ENCODE measurements around the gene DCANP1. TPM values are rescaled to one million over a fixed set of nuclear protein-coding genes. Genes with fewer than 3 reads are reported as not detected.
A peak's percentile ranks its signal among the peaks of the same experiment; 100 is the strongest.

The DCANP1 gene
- total RNA-seq, 1 donor from 2014 or later = not detected

DNA sequence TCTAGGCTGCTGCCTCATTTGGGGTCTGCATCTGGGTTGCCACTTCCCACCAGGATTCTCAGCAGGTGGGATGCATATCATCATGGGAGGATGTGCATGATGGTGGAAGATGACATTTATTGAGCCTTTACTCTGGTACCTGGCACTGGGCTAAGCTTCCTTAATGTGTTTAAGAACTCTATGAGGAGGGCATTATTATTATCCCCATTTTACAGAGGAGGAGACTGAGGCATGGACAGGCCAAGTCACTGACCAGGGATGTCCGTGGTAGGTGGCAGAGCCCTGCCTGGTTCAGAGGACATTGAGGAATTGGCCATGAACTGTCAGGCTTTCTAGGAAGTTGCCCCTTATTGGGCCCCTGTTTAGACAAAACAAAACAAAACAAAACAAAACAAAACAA, 36.1 kb upstream of the DCANP1 start:
- Histone ChIP-seq H3K4me1 (peaks cover under 1% of the 10 kb centered on the region), H3K36me3 (no peaks in the 10 kb centered on the region), H3K4me3 (no peak overlapping the region), H3K27me3 (peaks cover 27% of the 10 kb centered on the region), H3K9me3 (no peaks in the 10 kb centered on the region), H3K27ac (no peak overlapping the region)
- intact Hi-C loops (cut with DNase I) = no loop called here
- DNase-seq (no peak), ATAC-seq (no peak)
- TF ChIP-seq CTCF (IDR thresholded peaks at IDR 0.05) = no peak

GRCh38 chr5:135482381-135482933, 35.3 kb upstream of the DCANP1 start:
- no peaks in the 10 kb centered on the region for H3K4me1 ChIP-seq
- H3K9me3 ChIP-seq = no peaks in the 10 kb centered on the region
- peaks cover 29% of the 10 kb centered on the region for H3K27me3 ChIP-seq
- H3K4me3 ChIP-seq = no peak overlapping the region
- no peaks in the 10 kb centered on the region for H3K36me3 ChIP-seq
- no peak overlapping the region for H3K27ac ChIP-seq
- ATAC-seq = no peak
- TF ChIP-seq CTCF (IDR thresholded peaks at IDR 0.05) = no peak
- DNase-seq = no peak
- intact Hi-C loops (cut with DNase I) = no loop called here

- Histone ChIP-seq H3K4me3 (no peak overlapping the region), H3K9me3 (no peaks in the 10 kb centered on the region), H3K27me3 (peaks cover 24% of the 10 kb centered on the region), H3K36me3 (no peaks in the 10 kb centered on the region), H3K4me1 (no peaks in the 10 kb centered on the region), H3K27ac (no peak overlapping the region)
- no peak for TF ChIP-seq CTCF (IDR thresholded peaks at IDR 0.05)
- intact Hi-C loops (cut with DNase I) = no loop called here
- DNase-seq (no peak), ATAC-seq (no peak)
These were observed 34.8 kb upstream of the DCANP1 start for GRCh38 chr5:135481909-135482311.

GRCh38 chr5:135481387-135481786, 34.2 kb upstream of the DCANP1 start:
- intact Hi-C loops (cut with DNase I) = no loop called here
- H3K4me1 ChIP-seq = no peaks in the 10 kb centered on the region
- H3K27me3 ChIP-seq = peaks cover 22% of the 10 kb centered on the region
- H3K27ac ChIP-seq = no peak overlapping the region
- no peaks in the 10 kb centered on the region for H3K9me3 ChIP-seq
- no peaks in the 10 kb centered on the region for H3K36me3 ChIP-seq
- no peak for TF ChIP-seq CTCF (IDR thresholded peaks at IDR 0.05)
- DNase-seq (no peak), ATAC-seq (peak; percentile 70)
- no peak overlapping the region for H3K4me3 ChIP-seq

DNA sequence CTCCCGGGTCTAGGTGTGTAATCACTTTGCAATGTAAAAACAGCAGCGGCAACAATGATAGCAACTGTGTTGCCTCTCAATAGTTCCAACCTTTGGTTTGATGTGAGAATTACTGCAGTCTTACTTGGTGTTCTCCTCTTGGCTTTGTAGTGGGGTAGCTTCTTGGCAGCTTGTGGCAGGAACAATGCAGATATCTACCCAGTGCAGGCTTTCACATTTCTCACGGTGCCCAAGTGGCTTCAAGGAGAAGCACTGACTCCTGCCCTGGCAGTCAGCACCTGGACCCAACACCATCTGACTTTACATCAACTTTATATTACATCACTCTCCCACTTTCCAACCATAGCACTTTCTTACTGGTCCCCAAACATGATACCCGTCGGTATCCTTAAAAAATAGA, 33.4 kb upstream of the DCANP1 start:
- Histone ChIP-seq H3K36me3 (no peaks in the 10 kb centered on the region), H3K9me3 (no peaks in the 10 kb centered on the region), H3K27ac (no peak overlapping the region), H3K4me3 (no peak overlapping the region), H3K4me1 (no peaks in the 10 kb centered on the region), H3K27me3 (peaks cover 16% of the 10 kb centered on the region)
- DNase-seq (no peak), ATAC-seq (no peak)
- intact Hi-C loops (cut with DNase I) = no loop called here
- no peak for TF ChIP-seq CTCF (IDR thresholded peaks at IDR 0.05)

DNA sequence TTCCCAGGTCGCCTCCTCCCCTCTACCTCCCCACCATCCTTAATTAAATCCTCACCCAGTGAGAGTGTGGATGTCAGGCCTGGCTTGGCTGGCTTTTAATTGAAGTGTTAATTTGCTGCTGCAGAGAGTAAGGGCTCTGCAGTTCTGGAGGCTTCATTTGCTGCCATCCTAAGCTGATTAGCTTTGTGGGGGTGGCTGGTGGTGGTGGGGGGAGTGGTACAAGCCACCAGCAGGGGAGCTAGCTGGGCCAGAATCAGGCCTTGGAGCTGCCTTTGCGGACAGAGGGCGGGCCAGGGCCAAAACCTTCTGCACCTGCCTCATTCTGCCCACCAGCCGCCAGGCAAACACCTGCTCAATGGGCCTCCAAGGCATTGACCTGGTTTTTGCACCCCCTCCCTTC, 31.8 kb upstream of the DCANP1 start:
- Histone ChIP-seq H3K4me1 (no peaks in the 10 kb centered on the region), H3K36me3 (no peaks in the 10 kb centered on the region), H3K9me3 (no peaks in the 10 kb centered on the region), H3K27me3 (peaks cover 13% of the 10 kb centered on the region), H3K4me3 (no peak overlapping the region), H3K27ac (no peak overlapping the region)
- TF ChIP-seq CTCF (IDR thresholded peaks at IDR 0.05) = no peak
- intact Hi-C loops (cut with DNase I) = no loop called here
- no peak for DNase-seq
- no peak for ATAC-seq

All from upper lobe of right lung (tissue), 1 donor.